Skeletal muscle cell (primary cell): ENCODE results near the gene KCNMA1.
A peak's percentile ranks its signal among the peaks of the same experiment; 100 is the strongest.
"Not testable (repeated sequence)": the region's sequence is repeated elsewhere in the genome, so short reads cannot be mapped to it uniquely, and the experiment has no call there.

Source experiments
- DNase-seq: peaks from one replicate; pipeline ENCODE4 v3.0.0-alpha.2; 2010; ENCODE audit warnings: low read depth
- H3K4me3 ChIP-seq: 2 replicates; pipeline ENCODE4 v1.5.1; 2011; ENCODE audit warnings: low read depth, mild to moderate bottlenecking, control low read depth, low read length, moderate library complexity

Gene KCNMA1

DNA sequence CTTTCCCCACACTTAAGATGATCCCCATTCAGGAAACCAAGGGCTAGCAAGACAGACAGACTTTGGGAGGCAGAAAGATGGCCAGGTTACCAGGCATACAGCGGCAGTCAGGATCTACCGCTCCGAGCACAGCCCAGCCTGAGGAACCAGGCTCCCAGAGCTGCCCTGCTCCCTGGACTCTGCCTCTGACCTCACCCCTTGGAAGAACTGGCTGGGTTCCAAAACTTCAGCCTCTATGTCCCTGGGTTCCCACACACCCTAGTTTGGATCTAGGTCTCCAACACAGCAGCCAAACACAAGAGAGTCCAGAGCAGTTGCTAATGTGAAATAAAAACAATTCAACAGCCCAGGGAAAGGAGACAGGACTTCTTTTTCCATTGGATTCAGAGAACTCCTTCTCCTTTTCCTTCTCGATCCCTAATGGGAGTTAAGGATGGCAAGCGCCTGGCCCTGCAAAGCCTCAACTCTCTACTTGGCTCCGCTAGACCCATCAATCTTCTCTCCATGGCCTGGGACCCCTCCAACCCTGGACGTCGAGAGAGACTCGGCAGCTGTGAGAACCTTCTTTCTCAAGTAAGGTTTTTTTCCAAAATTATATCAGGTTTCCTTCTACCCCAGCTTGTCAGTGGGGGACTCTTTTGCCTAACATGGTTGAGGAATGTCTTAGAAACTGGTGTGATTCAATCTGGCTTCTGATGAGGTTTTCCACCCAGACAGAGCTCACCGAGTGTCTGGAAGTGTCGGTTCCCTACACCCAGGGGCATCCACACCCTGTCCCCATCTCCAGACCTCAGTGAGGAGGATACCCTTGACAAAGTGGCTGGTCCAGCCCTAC lies 219.6 kb downstream of the KCNMA1 start:
- no peak for DNase-seq
- H3K4me3 ChIP-seq, result no peak overlapping the region

DNA sequence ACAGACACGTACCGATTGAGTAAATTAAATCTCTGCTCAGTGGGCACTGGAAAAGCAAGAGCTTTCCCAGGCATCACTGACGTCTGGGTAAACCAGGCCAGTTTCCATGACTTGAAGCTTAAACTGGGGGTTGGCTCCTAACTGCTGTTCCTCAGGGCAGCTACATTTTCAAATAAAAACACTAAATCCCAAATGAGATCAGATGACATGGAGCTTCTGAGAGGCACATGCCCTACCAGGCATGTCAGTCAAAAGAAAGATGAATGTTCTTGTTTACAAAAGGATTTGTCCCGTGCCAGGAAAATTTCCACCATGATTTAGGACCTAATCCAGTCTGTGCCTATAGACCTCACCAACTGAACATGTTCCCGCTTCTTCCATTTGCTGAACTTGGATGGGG lies 220.2 kb downstream of the KCNMA1 start:
- no peak for DNase-seq
- no peak overlapping the region for H3K4me3 ChIP-seq

DNA sequence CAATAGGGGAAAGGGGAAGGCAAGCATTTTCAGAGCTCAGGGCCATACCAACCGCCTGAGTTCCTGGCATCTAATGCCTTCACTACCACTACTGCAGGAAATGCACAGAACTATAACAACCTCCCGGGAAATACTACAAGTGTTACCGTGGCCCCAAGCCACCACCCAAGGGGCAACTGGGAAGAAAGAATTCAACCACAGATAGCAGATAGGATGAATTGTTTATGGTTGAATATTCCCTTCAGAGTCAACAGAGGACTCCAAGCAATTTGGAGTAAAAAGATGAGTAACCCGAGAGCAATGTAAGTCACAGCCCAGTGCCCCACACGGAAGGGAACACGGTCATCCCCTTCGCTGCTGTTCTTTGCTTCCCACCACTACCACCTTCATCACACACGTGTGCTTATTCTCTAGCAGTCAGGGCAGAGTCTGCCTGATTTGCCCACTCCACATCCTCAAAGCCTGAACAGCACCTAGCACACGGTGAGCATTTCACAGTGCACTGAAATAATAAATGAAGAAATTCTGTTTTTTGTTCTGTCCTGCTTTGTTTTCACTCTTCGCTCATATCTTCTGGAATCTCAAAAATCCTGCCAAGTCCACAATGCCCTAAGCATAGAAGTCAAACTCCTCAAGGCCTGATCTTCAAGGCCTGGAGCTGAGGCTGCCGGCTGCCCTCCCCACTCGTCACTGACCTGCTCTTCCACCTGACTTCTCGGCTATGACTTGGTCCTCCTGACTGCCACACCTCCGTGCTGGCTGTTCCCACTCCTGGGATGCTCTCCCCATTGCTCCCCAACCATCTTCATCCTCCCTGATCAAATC lies 221.1 kb downstream of the KCNMA1 start:
- DNase-seq, result peak; percentile 57
- no peak overlapping the region for H3K4me3 ChIP-seq

DNA sequence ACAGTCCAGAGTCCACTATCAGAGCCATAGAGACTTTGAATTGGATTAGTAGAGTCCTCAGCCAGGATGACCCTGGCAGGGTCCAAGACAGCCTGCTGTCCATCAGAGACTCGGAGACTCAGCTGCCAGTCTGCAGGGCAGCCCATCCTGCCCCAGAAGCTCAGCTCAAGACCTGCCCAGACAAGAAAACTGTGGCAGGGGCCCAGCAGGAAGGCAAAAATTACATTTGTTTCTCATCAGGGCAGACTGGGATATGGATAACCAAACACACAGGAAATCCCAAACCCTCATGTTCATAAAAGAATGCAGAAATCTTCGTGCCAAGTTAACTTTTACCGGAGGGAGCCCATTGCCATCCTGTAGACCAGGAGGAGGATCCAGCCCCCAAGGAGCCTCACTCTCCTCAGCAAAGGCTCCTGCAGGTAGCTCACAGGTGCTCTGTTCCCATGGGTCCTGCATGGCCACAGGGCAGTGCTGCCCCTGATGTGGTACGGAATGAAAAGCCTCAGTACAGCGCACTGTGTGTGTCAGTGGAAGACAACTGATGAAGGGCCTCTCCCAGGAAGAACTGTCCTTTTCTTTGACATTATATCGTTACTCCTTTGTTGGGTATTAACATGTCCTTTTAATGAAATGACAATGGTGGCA lies 222.2 kb downstream of the KCNMA1 start:
- H3K4me3 ChIP-seq, result no peak overlapping the region
- DNase-seq, result no peak

DNA sequence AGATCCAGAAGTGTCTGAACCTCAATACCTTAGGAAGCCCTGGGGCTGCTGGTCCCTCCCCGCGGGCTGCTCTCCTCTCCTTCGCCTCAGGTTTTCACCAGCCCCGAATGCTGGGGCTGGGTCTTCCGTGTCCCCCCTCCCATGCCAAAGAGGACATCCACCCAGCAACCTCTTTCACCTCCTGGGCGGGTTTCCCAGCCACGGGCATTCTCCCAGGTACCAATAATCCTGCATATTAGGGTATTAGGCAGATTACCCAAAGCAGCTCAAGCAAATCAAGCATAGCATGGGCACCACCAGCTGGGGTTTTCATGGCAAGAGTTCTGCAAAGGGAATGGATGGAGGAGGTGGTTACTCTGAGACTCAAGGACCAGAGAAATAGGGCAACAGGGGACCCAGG lies 224.4 kb downstream of the KCNMA1 start:
- no peak for DNase-seq
- no peak overlapping the region for H3K4me3 ChIP-seq

DNA sequence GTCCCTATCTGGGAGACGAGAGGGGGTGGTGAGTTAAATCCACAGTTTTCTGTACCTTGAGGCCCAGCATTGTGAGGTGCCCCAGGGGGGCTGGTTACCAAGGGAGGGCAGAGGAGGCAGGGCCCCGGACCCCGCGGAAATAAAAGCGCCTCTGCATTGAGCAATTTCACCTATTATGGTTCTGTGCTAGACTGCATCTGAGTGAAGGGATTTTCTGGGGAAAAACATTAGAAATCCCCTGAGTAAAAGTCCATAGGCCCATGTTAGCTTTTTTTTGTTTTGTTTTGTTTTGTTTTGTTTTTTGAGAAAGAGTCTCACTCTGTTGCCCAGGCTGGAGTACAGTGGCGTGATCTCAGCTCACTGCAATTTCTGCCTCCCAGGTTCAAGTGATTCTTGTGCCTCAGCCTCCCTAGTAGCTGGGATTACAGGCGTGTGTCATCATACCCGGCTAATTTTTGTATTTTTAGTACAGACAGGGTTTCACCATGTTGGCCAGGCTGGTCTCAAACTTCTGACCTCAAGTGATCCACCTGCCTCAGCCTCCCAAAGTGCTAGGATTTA lies 225.0 kb downstream of the KCNMA1 start:
- not testable (repeated sequence) for H3K4me3 ChIP-seq, DNase-seq

DNA sequence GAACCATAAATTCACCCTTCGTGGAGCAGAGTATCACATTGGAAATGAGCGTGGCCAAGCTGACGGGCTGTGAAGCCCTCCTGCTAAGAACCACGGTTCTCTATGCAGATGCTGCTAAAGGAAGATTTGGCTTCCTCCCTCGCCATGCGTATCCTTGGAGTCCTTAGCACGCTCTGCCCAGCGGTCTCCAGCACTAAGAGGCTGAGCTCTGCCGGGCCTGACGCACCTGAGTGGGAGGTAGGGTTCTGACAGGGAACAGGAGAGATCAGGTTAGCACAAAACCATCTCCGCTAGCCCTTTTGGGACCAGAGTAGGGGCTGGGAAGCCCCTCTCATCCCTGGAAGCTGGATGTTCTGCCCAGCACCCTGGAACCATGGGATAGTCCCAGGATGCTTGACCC lies 225.8 kb downstream of the KCNMA1 start:
- H3K4me3 ChIP-seq, result no peak overlapping the region
- no peak for DNase-seq

DNA sequence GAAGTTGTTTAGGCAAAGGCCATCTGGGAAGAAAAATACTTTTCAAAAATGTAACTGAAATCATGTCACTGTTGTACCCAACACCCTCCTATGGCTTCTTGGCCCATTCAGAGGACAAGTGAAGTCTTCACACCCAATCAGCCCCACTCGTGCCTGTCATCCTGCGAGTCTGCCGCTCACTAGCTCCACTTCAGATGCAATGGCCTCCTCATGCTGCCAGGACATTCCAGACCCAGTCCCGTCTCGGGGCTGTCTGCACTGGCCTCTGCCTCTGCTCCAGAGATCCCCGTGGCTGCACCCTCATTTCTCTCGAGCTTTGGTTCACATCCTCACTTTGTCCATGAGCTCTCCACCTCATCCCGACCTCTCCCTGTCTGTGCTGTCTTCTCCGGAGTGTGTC lies 227.1 kb downstream of the KCNMA1 start:
- H3K4me3 ChIP-seq, result no peak overlapping the region
- DNase-seq, result no peak

DNA sequence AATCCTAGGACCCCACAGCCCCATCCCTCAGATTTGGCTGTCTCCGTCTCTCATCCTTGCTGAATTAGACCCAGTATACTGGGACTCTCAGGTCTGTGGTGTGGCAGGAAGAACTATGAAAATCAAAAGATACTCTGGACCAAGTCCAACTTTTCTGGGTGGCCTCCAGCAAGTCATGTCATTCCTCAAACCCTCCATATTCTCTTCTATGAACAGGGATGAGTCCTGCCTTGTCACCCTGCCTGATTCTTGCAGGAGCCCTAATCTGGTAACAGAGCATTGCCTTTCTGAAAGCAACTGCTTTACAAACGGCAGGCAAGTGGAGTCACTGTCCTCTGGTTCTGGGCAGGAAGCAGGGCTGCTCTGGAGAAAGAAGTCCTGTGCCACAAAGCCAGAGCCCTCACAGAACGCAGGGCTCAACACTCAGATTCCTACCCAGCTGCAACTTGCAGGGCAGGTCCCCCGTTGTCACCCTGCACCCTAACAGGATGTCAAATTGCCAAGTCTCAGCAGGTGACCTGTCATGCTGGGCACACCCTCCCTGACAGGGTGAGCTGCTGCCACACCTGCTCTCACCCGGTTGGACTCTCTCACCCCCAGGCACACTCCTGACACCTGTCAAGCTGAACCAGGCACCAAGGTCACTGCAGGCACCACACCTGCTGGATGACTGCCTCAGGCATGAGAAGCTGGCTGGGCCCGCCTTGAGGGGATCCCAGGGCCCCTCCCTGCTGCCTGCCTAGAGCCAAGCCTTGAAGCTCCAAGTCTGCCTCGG lies 227.7 kb downstream of the KCNMA1 start:
- no peak for DNase-seq
- no peak overlapping the region for H3K4me3 ChIP-seq

DNA sequence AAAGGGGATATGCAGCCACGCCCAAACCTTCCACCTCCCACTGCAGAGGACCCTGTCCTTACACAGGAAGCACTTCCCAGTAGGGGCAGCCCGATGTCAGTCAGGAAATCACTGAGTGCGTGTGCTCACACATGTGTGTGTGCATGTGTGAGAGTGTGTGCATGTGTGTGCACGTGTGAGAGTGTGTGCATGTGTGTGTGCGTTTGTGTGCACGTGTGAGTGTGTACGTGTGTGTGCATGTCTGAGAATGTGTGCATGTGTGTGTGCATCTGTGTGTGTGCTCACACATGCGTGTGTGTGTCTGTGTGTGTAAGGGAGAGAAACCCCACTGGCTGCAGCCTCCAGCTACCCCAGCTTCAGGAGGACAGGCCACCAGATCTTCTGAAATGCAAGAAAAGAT lies 229.3 kb downstream of the KCNMA1 start:
- no peak for DNase-seq

DNA sequence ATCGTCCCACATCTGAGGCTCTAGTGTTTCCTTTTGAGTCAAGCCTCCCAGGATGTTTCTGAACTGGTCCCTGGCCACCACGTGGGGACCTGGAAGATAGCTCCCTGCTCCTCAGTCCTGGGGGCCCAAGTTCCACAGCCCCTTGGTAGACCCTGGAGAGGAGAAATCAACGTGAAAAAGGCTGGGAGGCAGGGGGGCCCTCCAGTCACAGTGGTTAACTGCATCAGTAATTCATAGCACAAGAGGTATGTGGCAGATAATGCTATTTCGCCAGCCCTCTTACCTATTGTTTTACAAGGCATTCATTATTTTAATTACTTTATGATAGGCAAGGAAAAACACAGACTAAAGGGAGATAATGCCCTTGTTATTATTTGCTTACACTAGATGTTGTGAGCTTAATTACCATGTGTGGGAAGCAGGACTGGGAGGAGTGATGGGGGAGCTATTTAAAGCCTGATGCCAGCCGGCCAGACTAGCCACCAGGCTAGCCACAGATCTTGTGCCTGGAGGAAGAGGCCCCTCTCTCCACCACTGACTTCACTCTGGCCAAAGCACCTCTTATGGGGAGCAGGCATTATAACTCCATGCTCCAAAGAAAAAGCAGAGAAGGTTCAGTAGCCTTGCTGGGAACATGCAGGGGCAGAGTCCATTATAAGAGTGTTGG lies 230.7 kb downstream of the KCNMA1 start:
- H3K4me3 ChIP-seq, result no peak overlapping the region
- no peak for DNase-seq

More for the DNA sequence above, 229.3 kb downstream of the KCNMA1 start:
- H3K4me3 ChIP-seq, result no peak overlapping the region

DNA sequence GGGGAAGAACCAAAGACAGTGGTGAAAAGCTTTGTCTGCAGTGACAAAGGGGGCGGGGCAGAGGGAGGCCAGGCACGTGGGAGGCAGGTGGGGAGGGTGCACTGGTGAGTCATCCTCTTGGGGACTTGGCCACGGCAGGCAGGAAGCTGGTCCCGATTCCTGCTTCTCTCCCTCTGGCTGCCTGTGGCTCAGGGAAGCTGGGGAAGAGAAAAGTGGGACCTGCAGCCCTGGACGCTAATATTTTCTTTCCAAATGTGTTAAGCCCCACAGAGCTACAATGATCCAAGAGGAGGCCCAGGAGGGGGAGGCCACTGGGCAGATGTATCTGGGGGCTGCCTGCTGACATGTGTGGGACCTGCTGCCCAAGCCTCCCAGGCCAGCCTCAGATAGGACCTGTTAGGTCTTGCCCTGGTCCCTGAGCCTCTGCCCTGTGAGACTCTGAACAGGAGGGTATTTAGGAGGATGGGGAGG lies 231.8 kb downstream of the KCNMA1 start:
- no peak for DNase-seq
- no peak overlapping the region for H3K4me3 ChIP-seq

DNA sequence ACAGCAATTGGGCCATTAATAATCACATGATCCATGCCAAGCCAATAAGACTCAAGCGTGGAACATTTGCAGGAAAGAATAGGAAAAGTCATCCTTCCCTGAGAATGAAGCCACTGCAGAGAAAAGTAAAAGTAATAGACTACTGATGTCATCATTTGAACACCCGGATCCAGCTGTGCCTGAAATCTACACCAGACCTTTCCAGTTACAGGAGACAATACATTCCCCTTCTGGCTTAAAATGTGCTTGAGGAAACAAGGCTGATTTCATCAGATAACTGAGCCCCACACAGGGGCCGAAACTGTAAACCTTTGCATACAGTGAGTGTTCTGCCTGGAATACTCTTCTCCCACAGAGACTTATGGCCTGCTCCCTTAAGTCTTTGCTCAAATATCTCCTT lies 232.8 kb downstream of the KCNMA1 start:
- no peak for DNase-seq
- H3K4me3 ChIP-seq, result no peak overlapping the region

DNA sequence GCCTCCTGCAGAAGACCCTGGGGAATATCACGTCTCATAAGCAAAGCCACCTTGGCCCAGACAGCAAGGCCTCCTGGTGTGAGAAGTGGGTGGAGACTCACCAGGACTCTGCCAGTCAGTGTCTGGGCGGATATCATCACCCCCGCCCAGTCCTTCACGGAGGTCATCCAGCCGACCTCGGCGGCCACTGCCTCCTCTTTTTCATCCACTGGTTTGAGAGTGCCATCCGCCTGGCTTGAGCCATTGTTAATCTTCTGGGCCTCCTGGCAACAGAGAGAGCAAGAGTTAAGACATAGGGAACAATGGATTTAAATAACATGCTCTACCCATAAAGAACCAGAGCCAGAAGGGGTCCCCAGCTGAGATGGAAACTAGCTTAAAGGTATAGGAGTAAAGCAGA lies 233.8 kb downstream of the KCNMA1 start:
- no peak for DNase-seq
- H3K4me3 ChIP-seq, result no peak overlapping the region

DNA sequence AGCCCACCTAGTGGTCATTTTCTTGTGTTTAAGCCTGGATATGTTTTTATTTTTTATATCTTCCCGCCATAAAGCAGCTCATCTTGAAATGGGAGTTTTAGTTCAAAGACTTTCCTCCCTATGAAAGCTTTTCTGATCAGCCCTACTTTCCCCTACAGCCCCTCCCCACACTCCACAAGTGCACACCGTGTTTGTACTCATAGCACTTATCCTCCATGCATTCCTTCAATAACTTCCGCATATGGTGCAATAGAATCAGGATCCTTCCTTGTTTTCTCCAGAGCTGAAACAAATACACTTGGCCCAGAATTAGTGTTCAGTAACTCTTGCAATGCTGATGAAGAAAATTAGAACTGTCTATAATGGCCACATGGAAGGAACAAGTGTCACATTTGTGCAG lies 235.9 kb downstream of the KCNMA1 start:
- DNase-seq, result no peak
- no peak overlapping the region for H3K4me3 ChIP-seq

DNA sequence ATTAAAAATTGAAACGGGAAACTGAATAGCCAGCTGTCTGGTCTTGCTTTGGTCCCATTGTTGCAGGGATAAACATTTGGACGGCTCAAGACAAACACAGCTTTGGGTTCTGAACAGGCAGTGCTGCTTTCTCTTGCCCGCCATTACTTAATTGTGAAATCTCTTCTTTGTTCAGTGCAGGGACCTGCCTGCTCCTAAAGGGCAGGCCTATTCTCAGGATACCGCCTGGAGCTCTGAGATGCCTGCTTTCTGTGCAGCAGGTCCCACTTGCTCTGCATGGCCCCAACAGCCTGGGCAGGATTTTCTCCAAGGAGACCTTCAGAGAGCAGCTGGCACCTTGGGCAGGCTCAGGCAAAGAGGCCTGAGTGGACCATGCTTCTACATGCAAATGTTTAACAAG lies 237.6 kb downstream of the KCNMA1 start:
- H3K4me3 ChIP-seq, result no peak overlapping the region
- no peak for DNase-seq

DNA sequence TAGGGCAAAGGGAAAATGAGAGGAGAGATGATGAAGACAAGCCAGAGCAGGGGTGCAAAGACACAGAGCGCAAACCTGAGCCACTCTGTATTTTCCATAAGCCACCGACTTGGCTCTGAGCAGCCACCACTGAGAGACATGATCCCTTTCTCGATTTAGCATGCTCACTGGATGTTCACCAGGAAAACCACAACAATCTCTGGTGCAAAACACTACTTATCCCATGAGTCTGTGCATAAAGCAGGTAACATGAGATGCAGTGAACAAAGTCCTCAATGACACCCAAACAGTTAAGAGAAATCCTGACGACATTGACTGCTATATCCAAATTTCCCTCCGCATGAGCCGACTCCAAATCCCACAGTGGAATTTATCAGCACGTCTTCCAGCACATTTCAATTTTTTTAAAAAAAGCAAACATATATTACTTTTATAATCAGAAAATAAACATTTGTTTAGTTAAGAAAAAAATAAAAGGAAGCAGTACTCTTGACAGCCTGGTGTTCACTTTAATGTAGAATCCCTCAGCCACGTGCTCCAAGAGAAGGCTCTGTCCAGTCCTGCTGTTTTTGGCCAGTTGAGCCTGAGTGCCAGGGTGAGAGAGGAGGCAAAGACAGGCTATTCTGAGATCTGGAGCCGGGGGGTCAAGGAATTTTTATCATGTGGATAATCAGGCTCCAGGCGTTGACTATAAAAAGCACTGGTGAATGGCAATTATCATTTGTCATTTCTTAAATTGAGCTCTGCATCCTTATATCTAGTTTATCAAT lies 238.4 kb downstream of the KCNMA1 start:
- H3K4me3 ChIP-seq, result no peak overlapping the region
- DNase-seq, result no peak

DNA sequence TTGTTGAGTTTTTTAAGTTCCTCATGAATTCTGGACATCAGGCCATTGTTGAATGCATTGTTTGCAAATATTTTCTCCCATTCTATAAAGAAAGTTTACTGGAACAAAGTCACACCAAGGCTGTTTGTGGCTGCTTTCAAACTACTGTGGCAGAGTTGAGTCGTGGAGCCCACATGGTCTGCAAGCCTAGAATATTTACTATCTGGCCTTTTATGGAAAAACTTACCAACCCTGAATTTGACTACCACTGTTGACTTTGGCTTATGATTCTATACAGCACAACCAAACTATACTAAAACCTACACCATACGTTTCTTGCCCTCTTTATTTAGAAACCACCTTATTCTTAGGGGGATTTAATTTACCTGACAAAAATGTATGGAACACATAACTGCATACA lies 239.1 kb downstream of the KCNMA1 start:
- DNase-seq, result no peak
- no peak overlapping the region for H3K4me3 ChIP-seq
